Thyroid gland (tissue), 4 donors: ENCODE data around the gene SORL1. TPM values are rescaled to one million over a fixed set of nuclear protein-coding genes. Genes with fewer than 3 reads are reported as not detected.

Experiments
- DNase-seq, 2 donors: peaks; one replicate each; pipeline ENCODE4 v3.0.0-alpha.2; 2019
- H3K27ac ChIP-seq, 3 donors: fragments of 200-600 bp; sonication (generic); 1 replicate in 2 of 3; 2 replicates in 1 of 3; pipeline ENCODE4 v1.5.1; 2016 to 2019; ENCODE audit warnings: mild to moderate bottlenecking in 1 of 3, moderate library complexity in 1 of 3
- H3K27me3 ChIP-seq: fragments of 200-600 bp; sonication (generic); one replicate; pipeline ENCODE4 v1.5.1; 2019
- H3K36me3 ChIP-seq, 2 donors: fragments of 200-600 bp; sonication (generic); one replicate each; pipeline ENCODE4 v1.5.1; 2016 to 2019
- H3K4me1 ChIP-seq, 2 donors: fragments of 200-600 bp; sonication (generic); one replicate each; pipeline ENCODE4 v1.5.1; 2017 to 2019
- H3K4me3 ChIP-seq, 3 donors: fragments of 200-600 bp; sonication (generic); replicated peaks in 1 of 3; 1 replicate in 2 of 3; 2 replicates in 1 of 3; pipeline ENCODE4 v1.5.1; 2016; ENCODE audit warnings: mild to moderate bottlenecking in 1 of 3
- H3K9me3 ChIP-seq: fragments of 200-600 bp; sonication (generic); one replicate; pipeline ENCODE4 v1.5.1; 2017
- POLR2A ChIP-seq, 2 donors: fragments of 450-650 bp; IDR thresholded peaks; one replicate each; pipeline ENCODE4 v1.6.1; 2017; ENCODE audit warnings: antibody characterized with exemption in 2 of 2, mild to moderate bottlenecking in 2 of 2, moderate library complexity in 1 of 2
- WGBS, 2 donors: methylation state at CpG; one replicate each; pipeline ENCODE4 v1.1.5; 2017; 5-methylcytosine and 5-hydroxymethylcytosine counted together
- intact Hi-C: fragments of 100-400 bp; cut with DNase I; formaldehyde crosslinking; loops from one replicate; pipeline ENCODE4 v1.15.1; 2023
- total RNA-seq, 4 donors: library from RNA; depleted of rRNA; stranded (reverse); fragments of >200 nt; gene quantifications; one replicate each; pipeline ENCODE4 v1.2.3, GENCODE V29; 2016
- TF ChIP-seq, protein P1 (sequence below), 6 experiments: fragments of 200-600 bp in 3 of 6; fragments of 450-650 bp in 3 of 6; sonication (generic) in 3 of 6; IDR thresholded peaks; one replicate each; pipeline ENCODE4 v1.5.1; 2016 to 2019; ENCODE audit warnings: antibody characterized with exemption in 6 of 6, mild to moderate bottlenecking in 2 of 6, inconsistent platforms in 1 of 6, moderate library complexity in 1 of 6

SORL1 gene
- total RNA-seq, 4 donors from 2014 or later, result 19.6 to 73.8 (median 53.6) TPM

DNA sequence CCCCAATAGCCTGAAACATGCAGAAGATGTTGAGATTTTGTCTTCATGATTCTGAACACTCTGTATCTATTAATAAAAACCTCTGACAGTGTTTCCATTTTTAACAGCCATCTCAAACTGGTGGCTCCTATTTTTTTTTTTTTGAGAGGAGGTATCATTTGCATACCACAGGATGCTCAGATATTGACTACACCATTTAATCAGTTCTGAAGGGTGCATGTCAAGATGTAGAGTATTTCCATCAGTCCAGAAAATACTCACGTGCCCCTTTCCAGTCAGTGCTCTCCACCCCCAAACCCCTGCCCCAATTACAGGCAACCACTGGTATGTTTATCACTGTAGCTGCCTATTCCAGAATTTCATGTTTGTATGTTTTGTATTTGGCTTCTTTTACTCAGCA is 85.9 kb downstream of the SORL1 start:
- no peak for TF ChIP-seq POLR2A (IDR thresholded peaks at IDR 0.05)
- TF ChIP-seq, protein P1, sequence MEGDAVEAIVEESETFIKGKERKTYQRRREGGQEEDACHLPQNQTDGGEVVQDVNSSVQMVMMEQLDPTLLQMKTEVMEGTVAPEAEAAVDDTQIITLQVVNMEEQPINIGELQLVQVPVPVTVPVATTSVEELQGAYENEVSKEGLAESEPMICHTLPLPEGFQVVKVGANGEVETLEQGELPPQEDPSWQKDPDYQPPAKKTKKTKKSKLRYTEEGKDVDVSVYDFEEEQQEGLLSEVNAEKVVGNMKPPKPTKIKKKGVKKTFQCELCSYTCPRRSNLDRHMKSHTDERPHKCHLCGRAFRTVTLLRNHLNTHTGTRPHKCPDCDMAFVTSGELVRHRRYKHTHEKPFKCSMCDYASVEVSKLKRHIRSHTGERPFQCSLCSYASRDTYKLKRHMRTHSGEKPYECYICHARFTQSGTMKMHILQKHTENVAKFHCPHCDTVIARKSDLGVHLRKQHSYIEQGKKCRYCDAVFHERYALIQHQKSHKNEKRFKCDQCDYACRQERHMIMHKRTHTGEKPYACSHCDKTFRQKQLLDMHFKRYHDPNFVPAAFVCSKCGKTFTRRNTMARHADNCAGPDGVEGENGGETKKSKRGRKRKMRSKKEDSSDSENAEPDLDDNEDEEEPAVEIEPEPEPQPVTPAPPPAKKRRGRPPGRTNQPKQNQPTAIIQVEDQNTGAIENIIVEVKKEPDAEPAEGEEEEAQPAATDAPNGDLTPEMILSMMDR (IDR thresholded peaks at IDR 0.05), result no peak
- no peak for DNase-seq
- WGBS, 2 donors, result 76 to 79% methylated on average over 1 of the region's 1 CpG

DNA sequence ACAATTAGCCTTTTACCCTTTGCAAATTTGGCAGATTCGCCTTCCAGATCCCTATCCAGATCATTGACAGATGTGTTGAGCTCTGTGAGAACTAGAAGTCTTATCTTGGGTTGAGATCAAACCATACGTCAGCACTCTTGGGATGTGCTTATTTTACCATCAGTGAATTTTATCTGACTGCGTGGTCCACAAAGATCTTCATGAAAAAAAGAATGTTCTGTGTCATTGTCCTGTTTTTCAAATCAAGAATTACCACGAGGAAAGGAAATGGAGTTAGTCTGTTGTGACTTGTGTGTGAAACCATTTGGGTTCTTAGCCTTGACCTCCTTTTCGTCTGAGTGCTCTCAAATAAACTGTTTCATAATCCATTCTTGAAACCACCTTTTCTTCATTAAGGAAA is 86.9 kb downstream of the SORL1 start:
- no peaks in the 10 kb centered on the region for H3K9me3 ChIP-seq
- 76 to 80% methylated on average over 5 of the region's 5 CpGs for WGBS, 2 donors
- no peak for TF ChIP-seq POLR2A (IDR thresholded peaks at IDR 0.05)
- H3K27me3 ChIP-seq, result no peaks in the 10 kb centered on the region
- DNase-seq, result no peak
- no peaks in the 10 kb centered on the region for H3K36me3 ChIP-seq
- no peak overlapping the region for H3K27ac ChIP-seq
- intact Hi-C loops, result no loop called here
- H3K4me1 ChIP-seq, result no peaks in the 10 kb centered on the region
- H3K4me3 ChIP-seq, result no peak overlapping the region

More for the DNA sequence above, 85.9 kb downstream of the SORL1 start:
- no peak overlapping the region for H3K27ac ChIP-seq
- intact Hi-C loops, result no loop called here
- H3K4me3 ChIP-seq, result no peak overlapping the region
- no peaks in the 10 kb centered on the region for H3K9me3 ChIP-seq
- no peaks in the 10 kb centered on the region for H3K4me1 ChIP-seq
- H3K27me3 ChIP-seq, result no peaks in the 10 kb centered on the region
- no peaks in the 10 kb centered on the region for H3K36me3 ChIP-seq

DNA sequence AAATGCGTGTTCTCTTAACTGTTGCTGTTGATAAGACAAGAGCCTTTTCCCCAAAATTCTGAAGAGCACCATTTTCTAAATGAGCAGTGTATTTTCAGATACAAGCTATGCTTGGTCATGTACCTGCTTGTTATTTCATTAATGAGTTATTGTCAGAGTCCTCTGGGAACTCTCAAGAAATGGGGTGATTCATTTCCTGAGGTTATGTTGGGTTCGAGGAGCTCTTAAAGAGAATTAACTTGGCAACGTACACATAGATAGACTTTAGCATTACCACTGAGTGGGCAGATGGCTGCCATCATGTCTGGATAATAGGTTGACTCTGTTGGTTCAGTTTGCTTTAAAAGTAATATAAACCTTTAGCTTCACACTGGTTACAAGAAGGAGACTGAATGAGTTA is 88.5 kb downstream of the SORL1 start:
- no peak overlapping the region for H3K27ac ChIP-seq
- H3K4me3 ChIP-seq, result no peak overlapping the region
- 85 to 88% methylated on average over 3 of the region's 3 CpGs for WGBS, 2 donors
- no peaks in the 10 kb centered on the region for H3K4me1 ChIP-seq
- H3K36me3 ChIP-seq, result no peaks in the 10 kb centered on the region
- no peak for DNase-seq
- no peaks in the 10 kb centered on the region for H3K27me3 ChIP-seq
- intact Hi-C loops, result no loop called here
- no peaks in the 10 kb centered on the region for H3K9me3 ChIP-seq
- TF ChIP-seq, protein P1 (IDR thresholded peaks at IDR 0.05), result no peak
- no peak for TF ChIP-seq POLR2A (IDR thresholded peaks at IDR 0.05)

DNA sequence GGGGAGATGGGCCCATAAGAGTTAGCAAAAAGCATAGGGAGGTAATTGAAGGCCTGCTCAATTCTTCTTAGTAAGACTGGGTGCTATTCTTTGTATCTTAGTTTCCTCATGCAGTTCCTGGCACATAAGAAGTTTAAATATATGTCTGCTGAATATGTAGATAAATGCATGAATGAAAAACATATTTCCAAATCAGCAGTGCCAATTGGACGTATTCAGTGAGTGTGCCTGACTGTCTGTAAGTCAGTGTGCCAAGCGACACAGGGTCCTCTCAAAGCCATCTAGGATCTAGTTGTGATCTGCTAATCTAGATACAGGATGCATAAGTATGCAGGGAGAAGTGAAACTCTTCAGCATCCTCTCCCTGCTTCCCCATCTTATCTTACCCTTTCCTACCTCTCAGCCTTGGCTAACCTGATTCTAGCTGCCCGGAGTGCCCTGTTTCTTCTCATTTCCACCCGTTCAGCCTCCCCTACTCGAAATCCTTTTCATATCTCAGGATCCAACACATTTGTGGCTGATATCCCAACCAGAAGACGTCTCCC is 91.8 kb downstream of the SORL1 start:
- no peak overlapping the region for H3K27ac ChIP-seq
- no peak for TF ChIP-seq POLR2A (IDR thresholded peaks at IDR 0.05)
- TF ChIP-seq, protein P1 (IDR thresholded peaks at IDR 0.05), result no peak

DNA sequence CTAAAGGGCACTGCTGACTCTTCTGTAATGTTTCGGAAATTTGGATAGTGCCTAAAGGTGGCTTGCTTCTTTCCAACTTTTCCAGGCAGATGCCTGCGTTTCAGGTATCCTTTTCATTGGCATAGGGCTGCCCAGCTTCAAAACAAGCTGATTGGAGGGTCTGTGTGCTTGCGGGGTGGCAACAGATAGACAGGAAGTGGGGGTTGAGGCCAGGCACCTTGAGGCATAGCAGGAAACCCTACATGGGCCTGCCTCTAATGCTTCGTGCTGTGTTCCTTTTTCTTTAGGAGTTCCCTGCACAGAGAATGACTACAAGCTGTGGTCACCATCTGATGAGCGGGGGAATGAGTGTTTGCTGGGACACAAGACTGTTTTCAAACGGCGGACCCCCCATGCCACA is 92.8 kb downstream of the SORL1 start:
- no peaks in the 10 kb centered on the region for H3K9me3 ChIP-seq
- no peaks in the 10 kb centered on the region for H3K36me3 ChIP-seq
- H3K4me3 ChIP-seq, result no peak overlapping the region
- intact Hi-C loops, result no loop called here
- DNase-seq, result no peak
- H3K27ac ChIP-seq, result no peak overlapping the region
- H3K4me1 ChIP-seq, result no peaks in the 10 kb centered on the region
- TF ChIP-seq, protein P1 (IDR thresholded peaks at IDR 0.05), result no peak
- TF ChIP-seq POLR2A (IDR thresholded peaks at IDR 0.05), result no peak
- 90 to 92% methylated on average over 6 to 7 of the region's 7 CpGs for WGBS, 2 donors
- no peaks in the 10 kb centered on the region for H3K27me3 ChIP-seq

More for the DNA sequence above, 91.8 kb downstream of the SORL1 start:
- Histone ChIP-seq H3K36me3 (no peaks in the 10 kb centered on the region), H3K9me3 (no peaks in the 10 kb centered on the region), H3K4me3 (no peak overlapping the region), H3K4me1 (no peaks in the 10 kb centered on the region), H3K27me3 (no peaks in the 10 kb centered on the region)
- DNase-seq, result no peak
- intact Hi-C loops, result no loop called here
- whole genome bisulfite sequencing, 2 donors, result 93 to 95% methylated on average over 6 of the region's 6 CpGs
